ENCODE measurements around the gene ANO10.
"Not testable (repeated sequence)": the region's sequence is repeated elsewhere in the genome, so short reads cannot be mapped to it uniquely, and the experiment has no call there.

Gene ANO10

GRCh38 chr3:43621656-43622432 lies at the start of gene ANO10:
Gene ANO10 (minus strand): TSS chr3:43622011. CDS start chr3:43605852, 16,159 bp downstream.
- peak; percentile 96 for DNase-seq

GRCh38 chr3:43670635-43671522 lies 49.1 kb upstream of the ANO10 start:
- DNase-seq: no peak

- DNase-seq: not testable (repeated sequence)
Measured at GRCh38 chr3:43665011-43665410, 43.2 kb upstream of the ANO10 start.

GRCh38 chr3:43661376-43661775 lies 39.6 kb upstream of the ANO10 start:
- DNase-seq: not testable (repeated sequence)

GRCh38 chr3:43659250-43659880 lies 37.6 kb upstream of the ANO10 start:
- DNase-seq: no peak

GRCh38 chr3:43656390-43656789 lies 34.6 kb upstream of the ANO10 start:
- DNase-seq: not testable (repeated sequence)

- DNase-seq: no peak
Measured at GRCh38 chr3:43650345-43650744, 28.5 kb upstream of the ANO10 start.

- DNase-seq: no peak
Measured at GRCh38 chr3:43649365-43649968, 27.7 kb upstream of the ANO10 start.

GRCh38 chr3:43648957-43649356 lies 27.1 kb upstream of the ANO10 start:
- no peak for DNase-seq

GRCh38 chr3:43647331-43648166 lies 25.7 kb upstream of the ANO10 start:
- DNase-seq: no peak

- no peak for DNase-seq
Measured at GRCh38 chr3:43644443-43644842, 22.6 kb upstream of the ANO10 start.

- DNase-seq: no peak
Measured at GRCh38 chr3:43641306-43642114, 19.7 kb upstream of the ANO10 start.

GRCh38 chr3:43640681-43641080 lies 18.9 kb upstream of the ANO10 start:
- DNase-seq: no peak

- DNase-seq: peak; percentile 42
Measured at GRCh38 chr3:43638594-43639447, 17.0 kb upstream of the ANO10 start.

- DNase-seq: no peak
Measured at GRCh38 chr3:43637702-43638101, 15.9 kb upstream of the ANO10 start.

GRCh38 chr3:43632986-43633385 lies 11.2 kb upstream of the ANO10 start:
- no peak for DNase-seq

- DNase-seq: no peak
Measured at GRCh38 chr3:43632269-43632733, 10.5 kb upstream of the ANO10 start.

GRCh38 chr3:43629741-43630140 lies 7.9 kb upstream of the ANO10 start:
- DNase-seq: no peak

GRCh38 chr3:43629257-43629656 lies 7.4 kb upstream of the ANO10 start:
- DNase-seq: no peak

- DNase-seq: no peak
Measured at GRCh38 chr3:43627360-43627759, 5.5 kb upstream of the ANO10 start.
